Osteocyte (in vitro differentiated cells): Measurements from ENCODE around the gene PTPRK. TPM values are rescaled to one million over a fixed set of nuclear protein-coding genes. Genes with fewer than 3 reads are reported as not detected.

Source experiments
- DNase-seq: peaks from one replicate; pipeline ENCODE4 v3.0.0; 2021; ENCODE audit warnings: mixed read lengths; ENCODE audit not compliant: unreplicated experiment; ENCODE audit errors: extremely low spot score
- H3K27ac Mint-ChIP-seq: one replicate; pipeline ENCODE4 v1.8.0; 2021; ENCODE audit warnings: mild to moderate bottlenecking, mixed read lengths; ENCODE audit not compliant: unreplicated experiment
- H3K27me3 Mint-ChIP-seq: one replicate; pipeline ENCODE4 v1.8.0; 2021; ENCODE audit warnings: mixed read lengths; ENCODE audit not compliant: unreplicated experiment
- H3K36me3 Mint-ChIP-seq: one replicate; pipeline ENCODE4 v1.8.0; 2021; ENCODE audit warnings: mixed read lengths; ENCODE audit not compliant: unreplicated experiment
- H3K4me1 Mint-ChIP-seq: one replicate; pipeline ENCODE4 v1.8.0; 2021; ENCODE audit warnings: mixed read lengths; ENCODE audit not compliant: unreplicated experiment
- H3K4me3 Mint-ChIP-seq: one replicate; pipeline ENCODE4 v1.8.0; 2021; ENCODE audit warnings: mild to moderate bottlenecking, moderate library complexity, mixed read lengths; ENCODE audit not compliant: unreplicated experiment
- H3K9me3 Mint-ChIP-seq: one replicate; pipeline ENCODE4 v1.8.0; 2021; ENCODE audit warnings: mixed read lengths; ENCODE audit not compliant: unreplicated experiment
- CTCF ChIP-seq: fragments of 200-600 bp; sonication (generic); IDR thresholded peaks from 2 replicates; pipeline ENCODE4 v1.5.0; 2021; ENCODE audit warnings: antibody characterized with exemption, mild to moderate bottlenecking, moderate library complexity
- total RNA-seq: library from RNA; stranded (reverse); gene quantifications from 2 replicates; pipeline ENCODE4 v1.2.1, GENCODE V29; 2021

The PTPRK gene
- total RNA-seq, 1 donor from 2014 or later: 130 TPM

GRCh38 chr6:128276311-128276710 is 244.1 kb downstream of the PTPRK start:
- no peaks in the 10 kb centered on the region for H3K27me3 Mint-ChIP-seq
- no peak overlapping the region for H3K4me3 Mint-ChIP-seq
- no peak for DNase-seq
- H3K27ac Mint-ChIP-seq: peak overlapping the region; percentile 32
- peaks cover 3% of the 10 kb centered on the region for H3K9me3 Mint-ChIP-seq
- H3K36me3 Mint-ChIP-seq: peaks cover 4% of the 10 kb centered on the region
- no peak for TF ChIP-seq CTCF
- peaks cover 35% of the 10 kb centered on the region for H3K4me1 Mint-ChIP-seq

- no peak overlapping the region for H3K4me3 Mint-ChIP-seq
- H3K27ac Mint-ChIP-seq: peak overlapping the region; percentile 48
- H3K4me1 Mint-ChIP-seq: peaks cover 34% of the 10 kb centered on the region
- peaks cover 3% of the 10 kb centered on the region for H3K9me3 Mint-ChIP-seq
- H3K27me3 Mint-ChIP-seq: no peaks in the 10 kb centered on the region
- no peak for TF ChIP-seq CTCF
- peaks cover 4% of the 10 kb centered on the region for H3K36me3 Mint-ChIP-seq
- DNase-seq: no peak
Observed at GRCh38 chr6:128275681-128276080, 244.7 kb downstream of the PTPRK start.

GRCh38 chr6:128275030-128275429 is 245.4 kb downstream of the PTPRK start:
- Mint-ChIP-seq H3K36me3 (peaks cover 4% of the 10 kb centered on the region), H3K4me1 (peaks cover 34% of the 10 kb centered on the region), H3K27me3 (no peaks in the 10 kb centered on the region), H3K4me3 (no peak overlapping the region), H3K9me3 (peaks cover 3% of the 10 kb centered on the region), H3K27ac (peak overlapping the region; percentile 48)
- no peak for DNase-seq
- no peak for TF ChIP-seq CTCF

- TF ChIP-seq CTCF: no peak
- H3K27me3 Mint-ChIP-seq: no peaks in the 10 kb centered on the region
- peaks cover 34% of the 10 kb centered on the region for H3K4me1 Mint-ChIP-seq
- H3K27ac Mint-ChIP-seq: no peak overlapping the region
- DNase-seq: no peak
- H3K9me3 Mint-ChIP-seq: peaks cover 3% of the 10 kb centered on the region
- H3K4me3 Mint-ChIP-seq: no peak overlapping the region
- H3K36me3 Mint-ChIP-seq: peaks cover 4% of the 10 kb centered on the region
Observed at GRCh38 chr6:128271527-128271926, 248.9 kb downstream of the PTPRK start.

GRCh38 chr6:128271011-128271410 is 249.4 kb downstream of the PTPRK start:
- DNase-seq: no peak
- Mint-ChIP-seq H3K4me1 (peaks cover 31% of the 10 kb centered on the region), H3K27me3 (no peaks in the 10 kb centered on the region), H3K36me3 (peaks cover 4% of the 10 kb centered on the region), H3K4me3 (no peak overlapping the region), H3K27ac (no peak overlapping the region), H3K9me3 (peaks cover 3% of the 10 kb centered on the region)
- TF ChIP-seq CTCF: no peak
